ENCODE measurements around the gene SLC25A22.

Gene SLC25A22

DNA sequence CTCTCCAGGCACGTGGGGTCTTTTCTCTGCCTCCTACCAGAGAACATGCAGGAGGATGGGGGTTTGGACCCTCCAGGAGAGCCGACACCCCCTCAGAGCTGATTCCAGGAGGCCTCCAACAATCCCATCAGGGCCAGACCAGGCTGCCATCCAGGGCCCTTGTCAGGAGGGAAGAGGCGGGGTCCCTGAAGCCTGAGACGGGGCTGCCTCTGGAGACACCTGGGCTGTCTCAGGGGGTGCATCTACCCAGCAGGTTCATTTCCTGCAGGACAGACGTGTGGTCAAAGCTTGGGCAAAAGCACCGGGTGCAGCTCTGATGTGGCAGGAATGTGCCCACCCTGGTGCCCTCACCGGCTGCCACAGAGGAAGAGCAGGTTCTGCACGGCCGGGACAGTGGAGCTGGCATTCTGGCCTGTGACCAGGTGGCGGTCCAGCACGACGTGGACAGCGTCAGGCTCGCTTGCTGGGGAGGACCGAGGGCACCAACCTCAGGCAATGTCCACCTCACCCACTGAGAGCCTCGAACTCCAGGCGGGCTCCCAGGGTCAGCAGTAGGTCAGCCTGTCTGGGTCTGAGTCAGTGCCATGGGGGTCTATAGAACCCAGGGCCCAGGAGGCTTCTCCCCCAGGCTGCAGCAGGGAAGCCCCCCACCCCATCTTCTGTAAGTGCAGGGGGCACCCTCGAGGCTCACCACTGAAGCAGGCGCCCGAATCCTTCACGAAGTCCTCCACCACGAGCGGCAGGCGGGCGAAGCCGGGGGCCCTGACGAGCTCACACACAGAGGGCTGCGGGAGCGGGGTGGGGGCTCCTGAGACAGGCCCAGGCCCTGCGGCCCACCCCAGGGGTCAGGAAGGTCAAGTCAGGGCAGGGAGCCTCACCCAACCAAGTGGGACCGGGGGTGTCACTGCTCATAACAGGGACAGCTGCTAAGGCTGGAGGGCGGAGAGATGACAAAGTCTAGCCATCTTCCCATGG, 27.2 kb downstream of the SLC25A22 start:
- DNase-seq, result no peak

GRCh38 chr11:769887-770641, 28.0 kb downstream of the SLC25A22 start:
- no peak for DNase-seq

DNA sequence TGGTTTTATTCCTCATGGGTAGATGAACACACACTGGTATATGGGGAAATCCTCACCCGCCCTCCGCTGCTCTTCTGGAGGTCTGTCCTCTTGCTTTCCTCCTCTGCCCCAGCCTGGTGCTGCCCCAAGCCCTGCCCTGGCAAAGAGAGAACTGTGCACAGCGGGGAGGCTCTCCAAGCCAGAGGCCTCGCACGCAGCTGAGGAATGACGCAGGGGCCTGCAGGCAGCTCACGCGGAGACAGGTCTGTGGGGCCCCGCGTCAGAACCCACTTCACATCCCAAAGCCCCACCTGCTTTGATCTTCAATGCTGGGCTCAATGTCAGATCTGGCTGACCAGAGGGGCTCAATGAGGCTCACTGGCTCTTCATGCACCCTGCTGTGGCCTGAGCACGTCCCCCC, 30.8 kb downstream of the SLC25A22 start:
- no peak for DNase-seq

GRCh38 chr11:766936-767210, 31.2 kb downstream of the SLC25A22 start:
- DNase-seq, result no peak

DNA sequence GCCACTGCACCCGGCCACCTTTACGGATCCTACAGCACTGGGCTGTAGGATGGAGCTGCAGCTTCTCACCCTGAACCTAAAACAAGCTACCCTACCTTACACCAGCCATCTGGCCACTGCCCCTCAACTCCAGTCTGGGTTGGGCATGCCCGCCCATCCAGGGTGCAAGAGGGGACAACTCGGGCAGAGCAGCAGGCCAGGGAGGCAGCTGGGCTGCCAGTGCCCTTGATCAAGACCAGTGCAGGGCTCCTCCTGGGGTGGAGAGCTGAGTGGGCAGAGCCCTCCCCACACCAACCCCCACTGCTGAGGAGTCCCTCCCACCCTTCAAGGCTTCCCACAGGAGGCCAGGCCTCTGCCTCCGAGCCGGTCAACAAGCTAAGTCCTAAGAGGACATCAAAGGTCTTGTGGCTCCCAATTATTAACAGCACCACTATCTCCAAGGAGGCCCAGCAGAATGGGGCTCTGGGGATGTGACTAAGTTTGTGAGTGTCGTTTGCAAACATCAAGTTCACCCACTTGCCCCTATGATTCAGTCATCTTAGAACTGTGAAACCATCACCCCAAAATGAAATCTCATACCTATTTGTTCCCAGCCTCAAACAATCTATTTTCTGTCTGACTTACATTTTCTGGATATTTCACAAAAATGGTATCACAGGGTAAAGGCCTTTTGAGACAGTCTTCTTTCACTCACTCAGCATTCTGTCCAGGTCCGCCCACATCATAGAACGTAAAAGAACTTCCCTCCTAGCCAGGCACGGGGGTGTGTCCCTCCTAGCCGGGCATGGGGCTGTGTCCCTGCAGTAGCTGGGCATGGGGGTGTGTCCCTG, 31.8 kb downstream of the SLC25A22 start:
- DNase-seq, result no peak

GRCh38 chr11:765802-766091, 32.3 kb downstream of the SLC25A22 start:
- no peak for DNase-seq

DNA sequence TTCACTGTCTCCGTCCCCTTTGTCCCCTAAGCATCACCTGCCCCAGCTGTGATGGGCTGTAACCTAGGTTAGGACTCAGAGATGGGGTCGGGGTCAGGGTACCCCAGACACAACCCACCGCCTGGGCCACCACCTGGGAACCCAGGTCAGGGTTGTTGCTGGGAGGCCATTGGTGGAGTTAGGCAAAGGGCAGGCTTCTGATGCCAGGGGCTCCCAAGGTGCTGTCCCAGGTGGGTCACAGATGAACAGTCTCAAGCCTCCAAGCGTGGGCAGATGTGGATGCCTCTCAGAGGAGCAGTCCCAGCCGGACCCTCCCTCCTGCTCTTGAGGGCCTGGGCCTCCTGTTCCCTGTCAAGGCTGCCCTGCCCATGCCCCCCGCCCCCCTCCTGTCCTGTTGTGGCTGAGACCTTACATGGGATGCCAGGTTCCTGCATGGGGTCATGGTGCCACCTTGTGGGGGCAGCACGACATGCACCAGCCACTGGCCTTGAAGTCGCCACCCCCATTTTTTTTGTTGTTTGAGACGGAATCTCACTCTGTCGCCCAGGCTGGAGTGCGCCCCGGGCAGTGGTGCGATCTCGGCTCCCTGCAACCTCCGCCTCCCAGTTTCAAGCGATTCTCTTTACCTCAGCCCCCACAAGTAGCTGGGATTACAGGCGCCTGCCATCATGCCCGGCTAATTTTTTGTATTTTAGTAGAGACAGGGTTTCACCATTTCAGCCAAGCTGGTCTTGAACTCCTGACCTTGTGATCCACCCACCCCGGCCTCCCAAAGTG, 32.9 kb downstream of the SLC25A22 start:
- peak; percentile 55 to 71 for DNase-seq

DNA sequence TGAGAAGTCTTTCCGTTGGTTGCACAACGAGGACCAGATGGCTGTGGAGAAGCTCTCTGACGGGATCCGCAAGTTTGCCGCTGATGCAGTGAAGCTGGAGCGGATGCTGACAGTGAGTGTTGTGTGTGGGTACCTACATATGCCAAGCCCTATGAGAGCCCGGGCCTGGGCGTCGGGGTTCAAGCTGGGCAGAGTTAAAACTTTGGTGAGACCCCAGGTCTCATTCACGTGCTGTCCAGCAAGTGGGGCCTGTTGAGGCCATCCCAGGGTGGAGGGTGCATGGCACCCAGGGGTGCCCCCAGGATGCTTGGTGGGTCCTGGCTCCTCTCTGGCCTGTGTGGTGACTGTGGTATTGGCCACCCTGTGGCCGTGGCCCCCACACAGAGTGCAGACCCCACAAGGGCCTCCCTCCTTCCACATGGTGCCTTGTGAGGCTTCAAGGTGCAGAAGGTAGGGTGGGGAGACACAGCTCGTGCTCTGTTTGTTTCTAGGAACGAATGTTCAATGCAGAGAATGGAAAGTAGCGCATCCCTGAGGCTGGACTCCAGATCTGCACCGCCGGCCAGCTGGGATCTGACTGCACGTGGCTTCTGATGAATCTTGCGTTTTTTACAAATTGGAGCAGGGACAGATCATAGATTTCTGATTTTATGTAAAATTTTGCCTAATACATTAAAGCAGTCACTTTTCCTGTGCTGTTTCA, 33.6 kb downstream of the SLC25A22 start:
- no peak for DNase-seq

DNA sequence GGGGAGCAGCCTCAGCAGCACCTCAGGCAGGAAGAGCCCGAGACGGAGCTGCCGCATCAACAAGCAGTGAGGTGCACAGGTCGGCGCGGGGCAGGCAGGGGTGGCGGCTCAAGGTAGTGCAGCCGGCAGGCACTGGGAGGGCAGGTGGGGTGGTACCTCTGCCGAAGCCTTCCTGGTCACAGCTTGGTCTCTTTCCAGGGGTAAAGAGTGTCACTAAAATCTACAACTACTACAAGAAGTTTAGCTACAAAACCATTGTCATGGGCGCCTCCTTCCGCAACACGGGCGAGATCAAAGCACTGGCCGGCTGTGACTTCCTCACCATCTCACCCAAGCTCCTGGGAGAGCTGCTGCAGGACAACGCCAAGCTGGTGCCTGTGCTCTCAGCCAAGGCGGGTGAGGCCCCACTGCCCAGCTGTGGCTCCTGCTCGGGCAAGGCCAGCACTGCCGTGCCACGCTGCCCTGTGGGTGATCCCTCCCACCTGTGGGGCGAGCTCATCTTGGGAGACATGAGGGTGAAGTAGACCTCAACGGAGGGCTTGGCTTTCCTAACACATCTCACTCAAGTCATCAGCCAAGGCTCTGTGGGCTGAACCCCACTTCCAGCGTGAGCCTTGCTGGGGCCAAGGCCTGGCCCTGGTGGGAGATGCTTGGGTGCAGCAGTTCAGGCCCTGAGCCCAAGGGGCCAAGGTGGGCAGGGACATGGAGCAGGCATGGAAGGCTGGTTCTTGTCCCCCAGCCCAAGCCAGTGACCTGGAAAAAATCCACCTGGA, 34.3 kb downstream of the SLC25A22 start:
- DNase-seq, result no peak

GRCh38 chr11:763073-763463, 35.0 kb downstream of the SLC25A22 start:
- DNase-seq, result no peak

- DNase-seq, result peak in 1 of 2 experiments; percentile 36
Observed at GRCh38 chr11:762421-763072, 35.5 kb downstream of the SLC25A22 start.

- no peak for DNase-seq
Observed at GRCh38 chr11:761526-762108, 36.5 kb downstream of the SLC25A22 start.

GRCh38 chr11:760236-760635, 37.8 kb downstream of the SLC25A22 start:
- no peak for DNase-seq

DNA sequence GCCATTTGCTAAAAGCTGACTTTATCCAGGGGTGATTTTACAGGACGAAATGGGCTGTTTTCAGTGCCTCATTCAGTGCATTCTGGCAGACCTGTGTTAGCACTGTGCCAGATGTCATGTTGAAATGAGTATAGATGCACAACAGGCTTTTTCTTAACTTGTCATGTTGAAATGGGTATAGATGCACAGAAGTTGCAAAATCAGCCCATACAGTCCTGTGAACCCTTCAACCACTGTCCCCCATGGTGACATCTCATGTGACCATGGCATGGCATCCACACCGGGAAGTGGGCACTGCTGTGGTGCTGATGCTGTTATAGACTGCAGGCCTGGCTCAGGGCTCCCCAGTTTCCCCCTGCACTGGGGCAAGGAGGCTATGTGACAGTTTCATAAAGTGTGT, 48.4 kb downstream of the SLC25A22 start:
- DNase-seq, result no peak

GRCh38 chr11:748007-748359, 50.1 kb downstream of the SLC25A22 start:
- no peak for DNase-seq

- peak; percentile 92 to 94 for DNase-seq
Observed at GRCh38 chr11:747158-748006, 50.7 kb downstream of the SLC25A22 start, which contains the start of gene TALDO1. Gene TALDO1 (plus strand): TSS chr11:747464. CDS start chr11:747482, 18 bp downstream.

DNA sequence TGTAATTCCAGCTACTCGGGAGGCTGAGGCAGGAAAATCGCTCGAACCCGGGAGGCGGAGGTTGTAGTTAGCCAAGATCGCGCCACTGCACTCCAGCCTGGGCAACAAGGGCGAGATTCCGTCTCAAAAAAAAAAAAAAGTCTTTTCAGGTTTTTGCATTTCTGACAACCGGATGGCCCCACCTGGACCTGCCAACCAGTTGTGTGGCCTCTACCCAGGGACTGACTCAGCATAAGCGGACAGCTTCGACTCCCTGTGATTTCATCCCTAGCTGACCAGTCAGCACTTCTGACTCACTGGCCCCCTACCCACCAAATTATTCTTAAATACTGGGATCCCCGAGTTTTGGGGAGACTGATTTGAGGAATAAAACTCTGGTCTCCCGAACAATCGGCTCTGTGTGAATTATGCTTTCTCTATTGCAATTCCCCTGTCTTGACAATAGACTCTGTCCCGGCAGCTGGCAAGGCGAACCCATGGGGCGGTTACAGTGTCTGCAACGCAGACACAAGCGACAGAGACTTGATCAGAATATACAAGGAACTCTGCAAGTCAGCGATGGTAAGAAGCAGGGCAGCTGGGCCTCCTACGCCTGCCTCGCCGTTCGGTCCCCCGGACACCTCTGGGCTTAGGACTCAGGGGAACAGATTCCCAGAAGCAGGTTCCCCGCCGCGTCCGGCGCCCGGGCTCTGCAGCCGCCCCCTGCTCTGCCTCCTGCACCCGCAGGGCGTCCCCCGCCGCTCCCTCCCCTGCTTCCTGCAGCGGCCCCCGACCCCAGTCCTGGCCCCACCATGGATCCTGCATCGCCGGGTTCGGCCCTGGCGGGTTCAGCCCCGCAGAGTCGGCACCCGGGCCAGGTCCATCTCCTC, 51.6 kb downstream of the SLC25A22 start:
- DNase-seq, result peak; percentile 39 to 49

- no peak for DNase-seq
Observed at GRCh38 chr11:745428-745827, 52.7 kb downstream of the SLC25A22 start.

Data from activated CD4-positive, alpha-beta T cell treated with anti-CD3 and anti-CD28 coated beads, Interleukin-2, amount 50 U/mL, for 48 hours (primary cell).